Measurements from ENCODE around the gene PRAMEF20. TPM values are rescaled to one million over a fixed set of nuclear protein-coding genes. Genes with fewer than 3 reads are reported as not detected.
"Not testable (repeated sequence)": the region's sequence is repeated elsewhere in the genome, so short reads cannot be mapped to it uniquely, and the experiment has no call there.

Gene PRAMEF20
- polyA plus RNA-seq (2011; rRNA removed) (not detected in 2 replicates), polyA plus RNA-seq (2017; fragmentation: RNase III; extraction: RNeasy Plus Mini Kit Qiagen cat#74134 plus additional on column Dnase treatment) (not detected in 3 replicates), polyA minus RNA-seq (2011; rRNA and poly(A)+ RNA removed) (not detected in 2 replicates)
- polyA plus RNA-seq (2012; cell fraction: cytosol; rRNA removed): not detected in 2 replicates
- not detected in 2 replicates for polyA plus RNA-seq (2012; cell fraction: nucleus; rRNA removed)

GRCh38 chr1:13410150-13410549, at the start of gene PRAMEF20:
Gene PRAMEF20, plus strand, starts transcription at chr1:13410450. Its CDS starts 5,905 bp downstream, at chr1:13416355.
- H3K4me3 ChIP-seq; DNase-seq (ENCODE audit: low read depth in 1 of 2, low spot score in 1 of 2); POLR2A ChIA-PET: not testable (repeated sequence)

GRCh38 chr1:13362364-13362763, 47.9 kb upstream of the PRAMEF20 start:
- H3K27ac ChIP-seq; FAIRE-seq; DNase-seq (ENCODE audit: low read depth in 1 of 2, low spot score in 1 of 2); ATAC-seq; POLR2A ChIA-PET; H3K4me3 ChIP-seq; CTCF ChIA-PET; H3K4me1 ChIP-seq; H3K9me3 ChIP-seq; H3K4me2 ChIP-seq: not testable (repeated sequence)
- 0% methylated on average over 1 of the region's 7 CpGs for WGBS (ENCODE audit: missing lambda C conversion rate)

More at GRCh38 chr1:13410150-13410549, at the start of gene PRAMEF20:
- FAIRE-seq, H3K9me3 ChIP-seq, H3K4me2 ChIP-seq, ATAC-seq, H3K4me1 ChIP-seq, H3K27ac ChIP-seq, CTCF ChIA-PET: not testable (repeated sequence)
- 2% methylated on average over 4 of the region's 4 CpGs for WGBS (ENCODE audit: missing lambda C conversion rate)

- whole genome bisulfite sequencing (ENCODE audit: missing lambda C conversion rate): 23% methylated on average over 2 of the region's 4 CpGs
- DNase-seq (ENCODE audit: low read depth in 1 of 2, low spot score in 1 of 2); H3K4me1 ChIP-seq; POLR2A ChIA-PET; CTCF ChIA-PET; H3K4me3 ChIP-seq; H3K27ac ChIP-seq; FAIRE-seq; H3K4me2 ChIP-seq; H3K9me3 ChIP-seq; ATAC-seq: not testable (repeated sequence)
Observed at GRCh38 chr1:13364928-13365327, 45.3 kb upstream of the PRAMEF20 start.

DNA sequence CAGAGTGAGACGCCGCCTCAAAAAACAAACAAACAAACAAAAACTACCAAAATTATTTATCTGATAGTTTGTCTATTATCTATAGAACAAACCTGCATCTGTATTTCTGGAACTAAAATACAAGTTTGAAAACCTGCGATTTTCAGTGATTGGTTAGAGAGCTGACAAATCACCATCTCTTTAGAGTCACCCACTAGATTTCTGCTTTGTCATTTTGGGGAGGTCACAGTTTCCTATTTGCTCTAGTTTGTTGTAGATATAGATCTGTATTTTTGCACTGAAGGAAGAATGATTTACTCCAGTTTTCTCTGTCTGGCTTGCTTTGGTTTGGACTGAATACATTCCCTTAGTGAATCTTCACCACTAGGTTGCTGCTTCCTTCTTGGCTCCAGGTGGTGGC, 43.7 kb upstream of the PRAMEF20 start:
- H3K27ac ChIP-seq; FAIRE-seq; H3K9me3 ChIP-seq; ATAC-seq; H3K4me2 ChIP-seq; H3K4me3 ChIP-seq; POLR2A ChIA-PET; DNase-seq (ENCODE audit: low read depth in 1 of 2, low spot score in 1 of 2); H3K4me1 ChIP-seq; CTCF ChIA-PET: not testable (repeated sequence)
- WGBS (ENCODE audit: missing lambda C conversion rate): 63% methylated on average over 3 of the region's 3 CpGs

GRCh38 chr1:13368544-13368943, 41.7 kb upstream of the PRAMEF20 start:
- CTCF ChIA-PET, H3K4me2 ChIP-seq, POLR2A ChIA-PET, FAIRE-seq, H3K9me3 ChIP-seq, H3K4me1 ChIP-seq, H3K4me3 ChIP-seq, H3K27ac ChIP-seq: not testable (repeated sequence)
- peak in 1 of 2 experiments; percentile 5 for DNase-seq (ENCODE audit: low read depth in 1 of 2, low spot score in 1 of 2)
- 31% methylated on average over 2 of the region's 4 CpGs for WGBS (ENCODE audit: missing lambda C conversion rate)
- ATAC-seq: peak in 1 of 2 experiments; percentile 51; a peak in 1 of 6 replicates

DNA sequence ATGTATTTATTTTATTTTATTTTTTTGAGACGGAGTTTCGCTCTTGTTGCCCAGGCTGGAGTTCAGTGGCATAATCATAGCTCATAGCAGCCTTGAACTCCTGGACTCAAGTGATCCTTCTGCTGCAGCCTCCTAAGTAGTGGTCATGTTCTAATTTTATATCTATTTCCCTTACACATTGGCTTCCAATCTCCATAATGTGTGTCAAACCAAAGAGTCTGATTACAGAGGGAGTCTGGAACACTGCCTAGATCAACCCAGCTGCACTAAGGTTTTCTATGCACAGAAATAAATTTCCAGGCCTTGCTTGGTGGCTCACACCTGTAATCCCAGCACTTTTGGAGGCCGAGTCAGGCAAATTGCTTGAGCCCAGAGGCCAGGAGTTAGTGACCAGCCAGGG, 31.3 kb upstream of the PRAMEF20 start:
- POLR2A ChIA-PET; H3K4me1 ChIP-seq; H3K4me3 ChIP-seq; H3K9me3 ChIP-seq; DNase-seq (ENCODE audit: low read depth in 1 of 2, low spot score in 1 of 2); ATAC-seq; FAIRE-seq; H3K27ac ChIP-seq; H3K4me2 ChIP-seq; CTCF ChIA-PET: not testable (repeated sequence)
- WGBS (ENCODE audit: missing lambda C conversion rate): 22% methylated on average over 3 of the region's 3 CpGs

DNA sequence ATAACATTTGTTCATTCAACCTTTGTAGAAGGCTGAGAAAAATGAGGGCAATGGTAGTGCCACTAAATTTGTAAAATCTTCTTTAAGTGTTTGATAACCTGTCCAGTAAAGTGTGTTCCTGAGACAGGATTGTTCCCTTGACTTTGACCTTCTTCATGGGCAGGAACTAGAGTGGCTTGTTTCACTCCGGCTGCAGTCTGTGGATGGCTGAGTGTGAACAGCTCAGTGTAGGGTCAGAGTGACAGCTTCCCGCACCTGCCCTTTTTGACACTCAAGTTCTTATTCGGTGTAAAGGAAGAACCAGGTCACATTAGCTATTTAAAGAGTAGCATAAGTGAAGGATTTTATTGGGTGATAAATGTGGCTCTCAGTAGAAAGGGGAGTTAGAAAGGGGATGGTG, 29.9 kb upstream of the PRAMEF20 start:
- POLR2A ChIA-PET, CTCF ChIA-PET: not testable (repeated sequence)
- 16% methylated on average over 3 of the region's 3 CpGs for WGBS (ENCODE audit: missing lambda C conversion rate)

DNA sequence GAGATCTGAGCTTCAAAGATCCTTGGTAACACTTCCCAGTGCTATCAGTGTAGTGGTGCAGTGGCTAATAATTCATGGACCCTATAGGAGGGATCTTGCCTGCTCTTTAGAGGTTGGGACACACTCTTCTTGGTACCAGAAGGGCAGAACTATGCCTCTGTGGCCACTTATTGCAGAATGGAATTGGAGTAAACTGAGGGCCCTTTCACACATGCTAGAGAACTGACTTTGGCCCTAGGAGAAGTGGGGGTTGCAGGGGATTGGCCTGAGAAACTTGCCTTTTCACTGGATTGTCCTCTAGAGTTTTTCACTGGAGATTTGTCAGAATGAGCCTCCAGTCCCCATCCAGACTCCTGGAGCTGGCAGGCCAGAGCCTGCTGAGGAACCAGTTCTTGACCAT, 20.9 kb upstream of the PRAMEF20 start, which contains the start of gene PRAMEF17:
PRAMEF17 (plus strand) TSS at position 301 of the 400 bp plus-strand sequence; CDS start at position 327, 26 bp downstream.
- POLR2A ChIA-PET; H3K27ac ChIP-seq; ATAC-seq; FAIRE-seq; H3K4me2 ChIP-seq; H3K9me3 ChIP-seq; CTCF ChIA-PET; H3K4me3 ChIP-seq; H3K4me1 ChIP-seq; DNase-seq (ENCODE audit: low read depth in 1 of 2, low spot score in 1 of 2): not testable (repeated sequence)

More for the DNA sequence above, 29.9 kb upstream of the PRAMEF20 start:
- not testable (repeated sequence) for H3K27ac ChIP-seq; H3K4me3 ChIP-seq; FAIRE-seq; DNase-seq (ENCODE audit: low read depth in 1 of 2, low spot score in 1 of 2); H3K4me1 ChIP-seq; H3K9me3 ChIP-seq; ATAC-seq; H3K4me2 ChIP-seq

GRCh38 chr1:13393004-13393403, 17.2 kb upstream of the PRAMEF20 start:
- 0% methylated on average over 1 of the region's 7 CpGs for WGBS (ENCODE audit: missing lambda C conversion rate)
- CTCF ChIA-PET; H3K4me3 ChIP-seq; DNase-seq (ENCODE audit: low read depth in 1 of 2, low spot score in 1 of 2); H3K9me3 ChIP-seq; ATAC-seq; H3K4me1 ChIP-seq; FAIRE-seq; H3K4me2 ChIP-seq; POLR2A ChIA-PET; H3K27ac ChIP-seq: not testable (repeated sequence)
- peak; percentile 71 for TF ChIP-seq MAFK (IDR thresholded peaks at IDR 0.05; ENCODE audit: partially characterized antibody)

- H3K27ac ChIP-seq; ATAC-seq; H3K4me2 ChIP-seq; FAIRE-seq; DNase-seq (ENCODE audit: low read depth in 1 of 2, low spot score in 1 of 2); H3K4me1 ChIP-seq; POLR2A ChIA-PET; H3K9me3 ChIP-seq; H3K4me3 ChIP-seq; CTCF ChIA-PET: not testable (repeated sequence)
- 68% methylated on average over 5 of the region's 32 CpGs for WGBS (ENCODE audit: missing lambda C conversion rate)
Observed at GRCh38 chr1:13394761-13395160, 15.5 kb upstream of the PRAMEF20 start.

DNA sequence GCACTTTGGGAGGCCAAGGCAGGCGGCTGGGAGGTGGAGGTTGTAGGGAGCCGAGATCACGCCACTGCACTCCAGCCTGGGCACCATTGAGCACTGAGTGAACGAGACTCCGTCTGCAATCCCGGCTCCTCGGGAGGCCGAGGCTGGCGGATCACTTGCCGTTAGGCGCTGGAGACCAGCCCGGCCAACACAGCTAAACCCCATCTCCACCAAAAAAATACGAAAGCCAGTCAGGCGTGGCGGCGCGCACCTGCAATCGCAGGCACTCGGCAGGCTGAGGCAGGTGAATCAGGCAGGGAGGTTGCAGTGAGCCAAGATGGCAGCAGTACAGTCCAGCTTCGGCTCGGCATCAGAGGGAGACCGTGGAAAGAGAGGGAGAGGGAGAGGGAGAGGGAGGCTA, 14.9 kb upstream of the PRAMEF20 start:
- H3K4me3 ChIP-seq; H3K9me3 ChIP-seq; H3K4me2 ChIP-seq; ATAC-seq; H3K4me1 ChIP-seq; DNase-seq (ENCODE audit: low read depth in 1 of 2, low spot score in 1 of 2); H3K27ac ChIP-seq; CTCF ChIA-PET; POLR2A ChIA-PET; FAIRE-seq: not testable (repeated sequence)
- 48% methylated on average over 5 of the region's 22 CpGs for WGBS (ENCODE audit: missing lambda C conversion rate)

All from A549 (cell line).